Activated CD4-positive, alpha-beta memory T cell treated with anti-CD3 and anti-CD28 coated beads for 36 hours (primary cell): Measurements from ENCODE around the gene PTPRN2. TPM values are rescaled to one million over a fixed set of nuclear protein-coding genes. Genes with fewer than 3 reads are reported as not detected.
"Not testable (repeated sequence)": the region's sequence is repeated elsewhere in the genome, so short reads cannot be mapped to it uniquely, and the experiment has no call there.

Experiments
- CTCF ChIA-PET: fragments of 350-600 bp; sonication (Branson Sonifier 250); formaldehyde crosslinking; loops from one replicate; lab custom pipeline; 2021; ENCODE audit warnings: antibody characterized with exemption, inconsistent platforms; lab: Charles Lee
- POLR2A ChIA-PET: fragments of 350-600 bp; sonication (Branson Sonifier 250); formaldehyde crosslinking; loops from one replicate; lab custom pipeline; 2021; ENCODE audit warnings: antibody characterized with exemption; lab: Charles Lee
- DNase-seq: peaks from one replicate; pipeline ENCODE4 v3.0.0-alpha.2; 2020
- H3K27ac Mint-ChIP-seq: one replicate; pipeline ENCODE4 v1.8.0; 2021; ENCODE audit warnings: mixed read lengths
- H3K27me3 Mint-ChIP-seq: one replicate; pipeline ENCODE4 v1.8.0; 2021; ENCODE audit warnings: mixed read lengths
- H3K36me3 Mint-ChIP-seq: one replicate; pipeline ENCODE4 v1.8.0; 2021; ENCODE audit warnings: mixed read lengths
- H3K4me1 Mint-ChIP-seq: one replicate; pipeline ENCODE4 v1.8.0; 2021; ENCODE audit warnings: low read depth, mixed read lengths
- H3K4me3 Mint-ChIP-seq: one replicate; pipeline ENCODE4 v1.8.0; 2021; ENCODE audit warnings: mild to moderate bottlenecking, mixed read lengths
- H3K9me3 Mint-ChIP-seq: one replicate; pipeline ENCODE4 v1.8.0; 2021; ENCODE audit warnings: mixed read lengths
- intact Hi-C: fragments of 100-400 bp; cut with micrococcal nuclease; formaldehyde crosslinking; loops from one replicate; pipeline ENCODE4 v1.15.1; 2023
- total RNA-seq, 2 experiments: library from RNA; stranded (reverse); gene quantifications; one replicate each; pipeline ENCODE4 v1.2.3, GENCODE V29; 2021

The PTPRN2 gene
- total RNA-seq, 2 experiments from 2014 or later = 0.51 to 0.64 TPM

DNA sequence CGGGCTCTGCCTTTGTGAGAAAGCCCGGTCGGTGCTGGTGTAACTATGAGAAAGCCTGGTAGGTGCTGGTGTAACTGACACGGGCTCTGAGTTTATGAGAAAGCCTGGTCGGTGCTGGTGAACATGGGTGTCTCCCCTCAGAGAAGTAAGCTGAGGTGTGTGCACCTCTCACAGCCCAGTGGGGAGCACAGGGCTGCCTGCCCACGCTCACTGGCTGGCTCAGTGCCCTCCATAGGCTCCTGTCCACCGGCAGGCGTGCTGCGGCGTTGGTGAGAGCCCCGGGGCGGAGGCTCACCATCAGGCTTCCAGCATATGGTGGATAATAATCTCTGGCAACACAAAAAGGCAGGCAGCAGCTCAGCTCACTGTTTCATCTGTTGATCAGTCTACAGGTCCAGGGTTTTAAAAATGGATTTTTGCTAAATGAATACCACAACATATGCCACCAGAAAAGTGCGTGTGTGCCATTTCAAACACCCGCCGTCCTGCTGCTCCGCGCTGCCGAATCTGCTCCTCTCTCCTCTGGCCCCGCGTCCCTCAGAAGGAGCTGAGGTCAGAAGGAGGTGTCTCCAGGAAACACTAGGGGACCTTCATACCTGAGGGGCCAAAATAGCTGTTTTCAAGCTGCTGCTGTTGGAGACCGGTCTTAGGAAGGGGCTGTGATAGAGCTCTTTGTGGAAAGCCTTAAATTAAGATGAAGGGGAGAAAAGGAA lies 885.2 kb downstream of the PTPRN2 start:
- CTCF ChIA-PET = no interaction called here
- no peak for DNase-seq

DNA sequence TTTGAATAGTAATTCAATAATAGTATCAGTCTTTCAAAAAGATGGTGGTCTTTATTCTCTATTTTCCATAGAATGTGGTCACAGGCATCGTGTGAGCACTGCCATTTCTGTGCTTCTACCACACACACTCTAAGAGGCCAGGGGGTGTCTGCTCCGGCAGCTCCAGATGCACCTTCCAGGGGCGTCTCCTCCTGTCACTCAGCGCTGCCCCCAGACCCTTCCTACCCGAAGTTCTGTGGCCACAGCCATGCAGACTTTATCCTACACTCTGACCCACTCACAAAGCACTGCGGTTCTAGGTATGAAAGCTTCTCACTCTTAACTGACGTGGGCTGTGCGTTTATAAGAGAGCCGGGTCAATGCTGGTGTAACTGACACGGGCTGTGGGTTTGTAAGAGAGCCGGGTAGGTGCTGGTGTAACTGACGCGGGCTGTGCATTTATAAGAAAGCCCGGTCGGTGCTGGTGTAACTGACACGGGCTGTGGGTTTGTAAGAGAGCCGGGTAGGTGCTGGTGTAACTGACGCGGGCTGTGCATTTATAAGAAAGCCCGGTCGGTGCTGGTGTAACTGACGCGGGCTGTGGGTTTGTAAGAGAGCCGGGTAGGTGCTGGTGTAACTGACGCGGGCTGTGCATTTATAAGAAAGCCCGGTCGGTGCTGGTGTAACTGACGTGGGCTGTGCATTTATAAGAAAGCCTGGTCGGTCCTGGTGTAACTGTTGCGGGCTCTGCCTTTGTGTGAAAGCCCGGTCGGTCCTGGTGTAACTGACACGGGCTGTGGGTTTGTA lies 886.0 kb downstream of the PTPRN2 start:
- POLR2A ChIA-PET, CTCF ChIA-PET, H3K4me1 Mint-ChIP-seq, DNase-seq, H3K9me3 Mint-ChIP-seq, H3K4me3 Mint-ChIP-seq, H3K36me3 Mint-ChIP-seq, H3K27ac Mint-ChIP-seq, intact Hi-C loops: not testable (repeated sequence)
- peaks cover 30% of the 10 kb centered on the region for H3K27me3 Mint-ChIP-seq

More for the DNA sequence above, 885.2 kb downstream of the PTPRN2 start:
- H3K27me3 Mint-ChIP-seq = peaks cover 35% of the 10 kb centered on the region
- no peak overlapping the region for H3K4me3 Mint-ChIP-seq
- H3K36me3 Mint-ChIP-seq = no peaks in the 10 kb centered on the region
- POLR2A ChIA-PET = no interaction called here
- no peak overlapping the region for H3K27ac Mint-ChIP-seq
- H3K9me3 Mint-ChIP-seq = no peaks in the 10 kb centered on the region
- no peaks in the 10 kb centered on the region for H3K4me1 Mint-ChIP-seq
- intact Hi-C loops = no loop called here

DNA sequence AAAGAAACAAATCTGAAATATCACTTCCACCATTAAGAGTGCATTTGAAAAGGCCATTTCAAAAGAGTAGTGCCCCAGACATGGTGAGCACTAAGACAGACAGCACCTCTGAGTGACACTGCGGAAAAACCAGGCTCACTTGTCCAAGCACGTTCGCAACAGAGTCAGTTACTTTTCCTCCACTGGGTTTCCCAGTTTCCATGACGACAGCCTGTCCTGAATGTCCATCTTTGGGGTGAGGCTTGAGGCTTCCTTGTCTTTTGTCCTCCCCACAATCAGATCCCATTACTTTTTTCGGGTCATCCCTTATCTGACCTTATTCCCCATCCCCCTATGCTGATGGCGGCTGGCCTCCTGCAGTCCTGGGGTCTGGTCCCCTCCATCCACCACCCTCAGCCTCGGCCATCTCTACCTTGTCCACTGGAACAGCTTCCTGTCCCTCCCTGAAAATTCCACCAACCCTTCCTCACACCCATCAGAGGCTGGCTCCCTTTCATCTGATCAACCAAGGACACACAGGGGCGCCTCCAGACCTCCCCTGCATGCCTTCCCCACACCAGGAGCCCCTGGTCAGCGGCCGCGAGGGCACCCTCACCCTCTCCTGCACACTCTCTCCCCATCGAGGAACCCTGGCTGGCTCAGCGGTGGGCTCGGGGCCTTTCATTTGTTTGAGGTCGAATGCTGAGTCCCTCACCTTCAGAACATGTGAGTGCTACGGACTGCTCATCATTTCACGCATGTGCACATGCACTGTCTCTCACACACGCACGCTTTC lies 887.2 kb downstream of the PTPRN2 start:
- Mint-ChIP-seq H3K36me3 (no peaks in the 10 kb centered on the region), H3K27me3 (peaks cover 32% of the 10 kb centered on the region), H3K9me3 (peaks cover 2% of the 10 kb centered on the region), H3K4me1 (no peaks in the 10 kb centered on the region), H3K4me3 (no peak overlapping the region), H3K27ac (no peak overlapping the region)
- DNase-seq = no peak
- ChIA-PET CTCF (no interaction called here), POLR2A (no interaction called here)
- intact Hi-C loops = no loop called here

DNA sequence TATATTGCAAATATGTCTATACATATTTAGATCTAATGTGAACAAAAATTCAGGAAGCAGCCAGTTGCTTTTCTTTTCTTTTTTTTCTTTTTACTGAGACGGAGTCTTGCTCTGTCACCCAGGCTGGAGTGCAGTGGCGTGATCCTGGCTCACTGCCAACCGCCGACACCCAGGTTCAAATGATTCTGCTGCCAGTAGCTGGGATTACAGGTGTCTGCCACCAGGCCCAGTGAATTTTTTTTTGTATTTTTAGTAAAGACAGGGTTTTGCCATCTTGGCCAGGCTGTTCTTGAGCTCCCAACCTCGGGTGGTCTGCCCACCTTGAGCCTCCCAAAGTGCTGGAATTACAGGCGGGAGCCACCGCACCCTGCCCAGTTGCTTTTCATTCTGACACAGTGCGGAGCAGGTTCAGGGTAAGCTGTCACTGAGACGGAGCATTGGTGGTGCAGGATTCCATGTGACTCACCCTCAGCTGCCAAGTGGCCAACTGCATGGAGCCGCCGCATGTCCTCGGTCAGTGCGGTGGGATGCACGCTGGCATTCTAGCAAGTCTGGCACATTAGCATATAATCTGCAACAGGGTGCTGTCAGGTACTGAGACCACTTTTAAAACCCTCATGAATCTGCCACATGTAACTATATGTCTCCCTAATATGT lies 888.1 kb downstream of the PTPRN2 start:
- no peaks in the 10 kb centered on the region for H3K36me3 Mint-ChIP-seq
- H3K27me3 Mint-ChIP-seq = peaks cover 33% of the 10 kb centered on the region
- DNase-seq = no peak
- H3K4me3 Mint-ChIP-seq = no peak overlapping the region
- no peak overlapping the region for H3K27ac Mint-ChIP-seq
- peaks cover 3% of the 10 kb centered on the region for H3K9me3 Mint-ChIP-seq
- POLR2A ChIA-PET = no interaction called here
- intact Hi-C loops = no loop called here
- H3K4me1 Mint-ChIP-seq = no peaks in the 10 kb centered on the region
- CTCF ChIA-PET = no interaction called here

DNA sequence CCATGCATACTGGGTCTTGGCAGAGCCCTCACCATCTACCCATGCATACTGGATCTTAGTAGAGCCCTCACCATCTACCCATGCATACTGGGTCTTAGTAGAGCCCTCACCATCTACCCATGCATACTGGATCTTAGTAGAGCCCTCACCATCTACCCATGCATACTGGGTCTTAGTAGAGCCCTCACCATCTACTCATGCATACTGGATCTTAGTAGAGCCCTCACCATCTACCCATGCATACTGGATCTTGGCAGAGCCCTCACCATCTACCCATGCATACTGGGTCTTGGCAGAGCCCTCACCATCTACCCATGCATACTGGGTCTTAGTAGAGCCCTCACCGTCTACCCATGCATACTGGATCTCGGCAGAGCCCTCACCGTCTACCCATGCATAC lies 890.3 kb downstream of the PTPRN2 start:
- H3K36me3 Mint-ChIP-seq, CTCF ChIA-PET, intact Hi-C loops, H3K27ac Mint-ChIP-seq, H3K4me1 Mint-ChIP-seq, POLR2A ChIA-PET, DNase-seq, H3K9me3 Mint-ChIP-seq, H3K4me3 Mint-ChIP-seq: not testable (repeated sequence)
- peaks cover 29% of the 10 kb centered on the region for H3K27me3 Mint-ChIP-seq

DNA sequence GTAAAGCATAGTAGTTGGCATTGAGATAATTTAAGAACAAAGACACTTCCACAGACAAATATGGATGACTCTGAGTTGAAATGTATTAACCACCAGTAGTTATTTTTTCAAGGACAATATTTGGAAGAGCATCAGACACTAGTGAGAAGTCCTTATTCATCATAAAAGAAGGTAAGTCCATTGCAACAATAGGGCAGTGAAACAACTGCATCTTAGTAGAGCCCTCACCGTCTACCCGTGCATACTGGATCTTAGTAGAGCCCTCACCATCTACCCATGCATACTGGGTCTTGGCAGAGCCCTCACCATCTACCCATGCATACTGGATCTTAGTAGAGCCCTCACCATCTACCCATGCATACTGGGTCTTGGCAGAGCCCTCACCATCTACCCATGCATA lies 892.0 kb downstream of the PTPRN2 start:
- CTCF ChIA-PET, intact Hi-C loops, POLR2A ChIA-PET, H3K27ac Mint-ChIP-seq, H3K9me3 Mint-ChIP-seq, DNase-seq, H3K36me3 Mint-ChIP-seq, H3K4me3 Mint-ChIP-seq, H3K4me1 Mint-ChIP-seq: not testable (repeated sequence)
- H3K27me3 Mint-ChIP-seq = peaks cover 30% of the 10 kb centered on the region

DNA sequence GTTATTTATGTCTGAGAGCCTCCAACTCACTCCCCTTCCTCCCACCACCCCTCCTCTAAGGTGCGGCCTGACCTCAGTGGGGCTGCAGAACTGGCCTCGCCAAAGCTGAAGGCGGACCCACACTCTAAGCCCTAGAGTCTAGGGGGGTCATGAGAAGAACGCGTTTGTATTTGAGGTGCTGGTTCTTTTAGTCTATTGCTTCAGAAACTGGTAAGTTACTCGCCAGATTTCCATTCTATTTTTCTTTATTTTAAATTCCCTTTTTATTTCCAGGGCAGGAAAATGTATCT lies 893.3 kb downstream of the PTPRN2 start:
- ChIA-PET CTCF (no interaction called here), POLR2A (no interaction called here)
- peaks cover 18% of the 10 kb centered on the region for H3K4me1 Mint-ChIP-seq
- intact Hi-C loops = no loop called here
- DNase-seq = no peak
- H3K27ac Mint-ChIP-seq = no peak overlapping the region
- H3K36me3 Mint-ChIP-seq = no peaks in the 10 kb centered on the region
- no peak overlapping the region for H3K4me3 Mint-ChIP-seq
- H3K27me3 Mint-ChIP-seq = peaks cover 23% of the 10 kb centered on the region
- H3K9me3 Mint-ChIP-seq = peaks cover 3% of the 10 kb centered on the region

DNA sequence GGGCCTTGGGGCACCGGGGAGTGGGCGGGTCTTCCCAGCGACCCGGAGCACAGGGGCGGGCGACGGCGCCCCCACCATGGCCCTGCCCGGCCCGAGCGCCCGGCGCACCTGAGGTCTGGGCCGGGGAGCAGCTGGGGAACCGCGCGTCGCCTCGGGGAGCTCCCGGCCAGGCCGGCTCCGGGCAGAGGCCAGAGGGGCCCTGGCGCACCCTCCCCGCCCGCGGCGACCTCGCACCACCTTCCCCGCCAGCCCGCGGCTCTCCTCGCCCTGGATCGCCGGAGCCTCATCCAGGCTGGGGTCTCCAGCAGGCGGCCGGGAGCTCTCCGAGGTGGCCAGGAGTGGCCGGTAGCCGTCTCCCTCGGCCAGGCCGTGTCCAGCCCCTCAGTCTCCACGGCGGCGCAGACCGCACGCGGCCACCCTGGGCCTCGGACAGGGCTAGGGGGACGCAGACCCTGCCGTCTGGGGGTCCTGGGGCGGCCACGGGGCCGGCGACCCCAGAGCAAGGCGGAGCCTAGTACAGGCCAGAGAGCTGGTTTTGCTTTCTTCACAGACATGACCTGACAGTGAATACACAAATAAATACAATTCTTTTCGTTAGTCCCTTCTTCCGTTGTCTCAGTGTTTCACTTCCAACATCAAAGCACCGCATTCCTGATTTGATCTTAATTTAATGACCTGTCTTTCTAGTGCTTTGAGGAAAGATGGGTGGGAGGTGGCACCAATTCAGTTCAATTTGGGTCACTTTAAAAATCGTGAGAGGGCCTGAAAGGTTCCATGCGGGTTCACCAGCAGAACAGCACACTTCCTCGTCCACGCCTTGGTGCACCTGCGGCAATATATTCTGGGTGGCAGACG lies 893.9 kb downstream of the PTPRN2 start:
- peaks cover 3% of the 10 kb centered on the region for H3K9me3 Mint-ChIP-seq
- POLR2A ChIA-PET = no interaction called here
- intact Hi-C loops = no loop called here
- H3K27ac Mint-ChIP-seq = no peak overlapping the region
- peaks cover 23% of the 10 kb centered on the region for H3K27me3 Mint-ChIP-seq
- no peak for DNase-seq
- CTCF ChIA-PET = no interaction called here
- H3K4me1 Mint-ChIP-seq = peaks cover 18% of the 10 kb centered on the region
- no peaks in the 10 kb centered on the region for H3K36me3 Mint-ChIP-seq
- no peak overlapping the region for H3K4me3 Mint-ChIP-seq

DNA sequence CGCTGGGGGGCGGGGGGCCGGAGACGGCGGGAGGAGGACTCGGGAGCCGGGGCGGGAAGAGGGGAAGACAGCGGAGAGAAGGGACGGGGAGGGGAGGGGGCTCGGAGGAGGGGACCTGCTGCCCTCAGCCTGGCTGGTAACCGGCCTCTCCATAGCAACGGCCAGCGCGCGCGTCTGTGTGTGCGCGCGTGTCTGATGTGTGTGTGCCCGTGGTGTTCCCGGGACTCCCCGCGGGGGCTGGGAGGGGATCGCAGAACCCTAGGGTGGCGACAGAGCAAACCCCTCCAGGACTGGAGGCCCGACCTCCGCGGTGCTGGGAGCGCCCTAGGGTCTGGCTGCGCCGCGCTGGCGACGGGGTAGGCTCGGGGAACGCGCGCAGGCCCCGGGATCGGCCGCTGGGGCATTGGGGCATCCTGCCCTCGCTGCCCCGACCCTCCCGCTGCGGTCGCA lies 894.5 kb downstream of the PTPRN2 start:
- CTCF ChIA-PET = no interaction called here
- Mint-ChIP-seq H3K36me3 (no peaks in the 10 kb centered on the region), H3K27ac (no peak overlapping the region), H3K4me3 (no peak overlapping the region), H3K27me3 (peaks cover 29% of the 10 kb centered on the region), H3K9me3 (peaks cover 3% of the 10 kb centered on the region), H3K4me1 (peaks cover 22% of the 10 kb centered on the region)
- no peak for DNase-seq
- POLR2A ChIA-PET = no interaction called here
- intact Hi-C loops = no loop called here

DNA sequence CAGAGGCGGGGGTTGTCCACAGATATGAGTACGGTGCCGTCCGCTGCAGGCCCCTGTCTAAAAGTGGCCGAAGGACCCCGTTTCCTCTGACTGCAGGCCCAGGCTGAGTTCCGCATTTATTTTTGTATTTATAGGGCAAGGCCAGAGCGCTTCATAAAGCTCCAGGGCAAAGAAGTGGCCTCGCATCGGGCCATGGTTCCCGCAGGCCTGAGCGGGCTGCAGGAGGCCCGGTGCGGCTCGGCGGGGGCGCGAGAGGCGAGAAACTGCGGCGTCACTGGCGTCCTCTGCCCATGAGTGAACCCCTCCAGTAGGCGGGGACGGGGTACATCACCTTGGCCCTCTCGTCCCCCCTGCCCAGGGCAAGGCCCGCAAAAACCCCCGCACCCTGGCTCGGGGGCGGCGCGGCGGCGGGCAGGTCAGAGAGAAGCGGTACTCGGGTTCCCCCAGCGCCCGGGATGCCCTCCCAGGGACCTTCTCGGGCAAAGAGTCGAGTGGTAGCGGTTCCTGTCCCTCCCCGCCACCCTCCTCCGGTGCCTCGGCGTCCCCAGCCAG lies 895.1 kb downstream of the PTPRN2 start:
- ChIA-PET POLR2A (no interaction called here), CTCF (no interaction called here)
- Mint-ChIP-seq H3K4me1 (peaks cover 22% of the 10 kb centered on the region), H3K27me3 (peaks cover 32% of the 10 kb centered on the region), H3K27ac (no peak overlapping the region), H3K9me3 (peaks cover 3% of the 10 kb centered on the region), H3K36me3 (no peaks in the 10 kb centered on the region), H3K4me3 (no peak overlapping the region)
- intact Hi-C loops = no loop called here
- no peak for DNase-seq
